Amniotic epithelial cell (primary cell): Measurements from ENCODE around the gene PMM1.
A peak's percentile ranks its signal among the peaks of the same experiment; 100 is the strongest.
"Not testable (repeated sequence)": the region's sequence is repeated elsewhere in the genome, so short reads cannot be mapped to it uniquely, and the experiment has no call there.

Experiments used
- DNase-seq: peaks from one replicate; pipeline ENCODE4 v3.0.0-alpha.2; 2010; ENCODE audit warnings: low read depth

Gene PMM1

GRCh38 chr22:41596776-41597634 lies 7.4 kb upstream of the PMM1 start:
- peak; percentile 56 for DNase-seq

- no peak for DNase-seq
Observed at GRCh38 chr22:41595703-41596102, 6.1 kb upstream of the PMM1 start.

DNA sequence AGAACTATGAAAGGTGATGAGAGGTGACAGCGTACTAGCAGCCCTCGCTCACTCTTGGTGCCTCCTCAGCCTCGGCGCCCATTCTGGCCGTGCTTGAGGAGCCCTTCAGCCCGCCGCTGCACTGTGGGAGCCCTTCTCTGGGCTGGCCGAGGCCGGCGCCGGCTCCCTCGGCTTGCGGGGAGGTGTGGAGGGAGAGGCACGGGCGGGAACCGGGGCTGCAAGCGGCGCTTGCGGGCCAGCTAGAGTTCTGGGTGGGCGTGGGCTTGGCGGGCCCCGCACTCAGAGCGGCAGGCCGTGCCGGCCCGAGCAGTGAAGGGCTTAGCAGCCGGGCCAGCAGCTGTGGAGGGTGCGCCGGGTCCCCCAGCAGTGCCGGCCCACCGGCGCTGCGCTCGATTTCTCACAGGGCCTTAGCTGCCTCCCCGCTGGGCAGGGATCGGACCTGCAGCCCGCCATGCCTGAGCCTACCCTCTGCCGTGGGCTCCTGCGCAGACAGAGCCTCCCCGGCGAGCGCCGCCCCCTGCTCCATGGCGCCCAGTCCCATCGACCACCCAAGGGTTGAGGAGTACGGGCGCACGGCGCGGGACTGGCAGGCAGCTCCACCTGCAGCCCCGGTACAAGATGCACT lies 3.8 kb upstream of the PMM1 start:
- DNase-seq, result not testable (repeated sequence)

DNA sequence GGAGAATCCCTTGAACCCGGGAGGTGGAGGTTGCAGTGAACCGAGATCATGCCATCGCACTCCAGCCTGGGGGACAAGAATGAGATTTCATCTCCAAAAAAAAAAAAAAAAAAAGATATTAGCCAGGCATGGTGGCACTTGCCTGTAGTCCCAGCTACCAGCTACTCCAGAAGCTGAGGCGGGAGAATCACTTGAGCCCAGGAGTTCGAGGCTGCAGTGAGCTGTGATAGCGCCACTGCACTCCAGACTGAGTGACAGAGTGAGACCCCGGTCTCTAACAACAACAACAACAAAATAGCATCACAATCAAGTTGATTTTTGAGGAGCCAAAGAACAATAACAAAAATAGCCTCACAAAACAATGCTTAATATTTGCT lies 2.3 kb downstream of the PMM1 start:
- no peak for DNase-seq

DNA sequence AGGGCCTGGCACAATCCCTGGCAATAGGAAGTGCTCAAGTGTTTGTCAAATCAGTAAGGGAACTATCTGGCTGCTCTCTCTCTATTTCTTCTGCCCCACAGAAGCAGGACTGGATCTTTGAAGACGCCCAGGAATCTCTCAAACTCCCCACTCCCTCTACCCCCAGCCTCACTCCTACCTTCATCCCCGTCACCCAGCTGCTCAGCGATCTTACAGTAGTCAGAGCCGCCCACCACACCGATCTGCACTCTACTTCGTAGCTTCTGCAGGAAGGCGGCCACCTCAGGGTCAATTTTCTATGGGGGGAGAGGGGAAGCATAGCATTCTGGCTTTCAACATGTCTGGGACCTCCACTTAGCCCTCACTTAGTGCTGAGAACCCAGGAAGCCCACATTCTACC lies 3.7 kb downstream of the PMM1 start:
- no peak for DNase-seq

DNA sequence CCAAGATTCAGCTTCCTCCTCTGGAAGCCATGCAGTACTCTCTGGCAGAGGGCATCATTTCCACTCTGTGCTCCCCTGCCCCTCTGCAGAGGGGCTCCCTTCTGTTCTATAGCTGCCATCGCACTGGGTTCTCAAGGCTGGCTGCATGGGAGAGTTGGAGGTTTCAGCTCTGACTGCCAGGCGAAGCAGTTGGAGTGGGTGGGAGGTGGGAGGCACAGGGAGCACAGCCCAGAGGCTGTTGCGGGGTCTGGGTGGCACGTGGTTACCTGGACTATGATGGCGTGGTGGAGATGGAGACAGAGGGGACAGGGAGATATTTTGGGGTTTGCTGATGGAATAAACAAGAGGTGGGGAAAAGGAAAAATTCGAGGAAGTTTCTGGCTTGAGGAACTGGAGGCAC lies 4.8 kb downstream of the PMM1 start:
- DNase-seq, result no peak

DNA sequence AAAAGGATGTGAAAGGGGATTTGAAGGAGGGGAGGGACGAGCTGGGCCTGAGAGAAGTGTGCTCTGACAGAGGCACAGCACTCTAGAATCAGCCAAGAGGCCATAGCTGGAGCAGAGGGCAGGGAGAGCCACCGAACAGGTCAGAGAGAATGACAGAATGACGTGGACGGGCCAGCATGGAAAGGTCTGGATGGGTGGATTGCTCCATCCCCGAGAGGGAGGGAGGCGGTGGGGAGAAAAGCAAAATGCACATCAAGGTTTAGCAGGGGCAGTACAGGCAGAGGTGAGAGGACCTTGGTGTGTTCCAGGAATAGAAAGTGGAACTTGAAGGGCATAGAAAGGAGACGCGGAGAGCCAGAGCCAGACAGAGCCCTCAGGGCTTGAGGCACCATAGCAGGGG lies 6.9 kb downstream of the PMM1 start:
- DNase-seq, result no peak

DNA sequence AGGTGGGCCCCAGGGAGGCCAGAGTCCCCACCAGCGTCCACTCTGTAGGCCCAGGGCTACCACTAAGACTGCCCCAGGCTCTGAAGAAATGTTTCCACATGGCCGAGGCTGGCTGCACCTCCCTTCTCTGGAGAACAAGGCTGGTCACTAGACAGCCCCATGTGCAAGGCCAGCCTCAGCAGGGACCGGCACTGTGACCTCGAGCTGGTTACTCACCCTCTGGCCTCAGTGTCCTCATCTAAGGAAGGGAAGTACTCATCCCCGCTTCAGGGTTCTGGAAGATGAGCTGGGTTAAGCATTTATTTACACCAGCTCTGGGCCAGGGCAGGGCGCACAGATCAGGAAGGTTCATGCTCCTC lies 9.7 kb downstream of the PMM1 start:
- no peak for DNase-seq

GRCh38 chr22:41579297-41579996 lies 10.2 kb downstream of the PMM1 start:
- no peak for DNase-seq

GRCh38 chr22:41578818-41579217 lies 10.8 kb downstream of the PMM1 start:
- DNase-seq, result no peak

DNA sequence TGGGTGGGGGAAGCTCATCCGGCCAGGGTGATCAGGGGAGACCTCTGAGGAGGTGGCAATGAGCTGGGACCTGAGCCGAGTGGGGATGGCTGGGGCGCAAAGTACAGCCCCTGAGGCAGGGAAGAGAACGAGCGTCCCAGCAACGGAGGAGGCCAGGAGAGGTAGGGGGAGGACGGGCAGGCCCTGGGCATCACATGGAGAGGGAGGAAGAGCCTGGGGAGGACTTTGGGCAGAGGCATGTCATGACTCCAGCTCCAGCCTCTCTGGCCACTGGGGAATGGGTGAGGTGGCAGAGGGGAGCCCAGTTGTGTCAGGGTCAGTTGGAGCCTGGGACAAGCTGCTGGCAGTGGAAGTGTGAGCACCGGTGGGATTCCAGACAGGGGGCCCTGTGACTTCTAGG lies 11.5 kb downstream of the PMM1 start:
- DNase-seq, result no peak

DNA sequence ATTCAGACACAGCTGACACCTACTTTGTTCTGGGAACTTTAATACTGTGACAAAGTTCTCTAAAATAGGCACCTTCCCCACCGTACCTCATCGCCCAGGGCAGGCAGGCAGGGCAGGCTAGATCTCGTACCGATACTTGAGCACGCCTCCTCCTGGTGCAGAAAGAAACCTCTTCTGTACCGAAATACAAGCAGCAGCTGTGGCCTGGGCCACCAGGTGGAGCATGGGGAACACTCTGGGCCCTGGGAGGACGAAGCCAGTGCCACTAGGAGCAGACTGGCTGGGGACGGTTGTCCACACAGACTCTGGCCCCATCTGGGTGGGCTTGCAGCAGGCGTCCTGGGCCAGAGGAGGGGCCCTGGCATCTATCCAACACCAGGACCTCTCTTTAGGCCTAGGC lies 12.8 kb downstream of the PMM1 start:
- peak; percentile 33 for DNase-seq

DNA sequence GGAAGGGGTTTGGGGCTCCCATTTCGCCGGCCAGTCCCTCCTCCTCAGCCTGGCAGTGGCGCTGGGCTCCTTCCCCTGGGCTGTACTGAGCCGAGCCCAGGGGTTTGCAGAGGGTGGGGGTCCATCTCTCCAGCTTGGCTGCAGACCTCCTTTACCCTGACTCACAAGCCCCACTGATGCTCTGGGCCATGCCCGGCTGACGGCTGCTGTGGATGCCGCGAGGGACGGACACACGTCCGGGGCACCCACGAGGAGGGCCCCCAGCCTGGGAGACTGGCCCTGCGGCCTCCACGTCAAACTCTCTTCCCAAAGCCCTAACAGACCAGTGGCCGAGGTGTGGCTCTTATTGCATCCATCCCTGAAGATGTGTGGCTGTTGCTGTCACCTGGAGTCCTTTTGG lies 14.1 kb downstream of the PMM1 start:
- no peak for DNase-seq

- DNase-seq, result no peak
Observed at GRCh38 chr22:41574847-41575381, 14.7 kb downstream of the PMM1 start.

DNA sequence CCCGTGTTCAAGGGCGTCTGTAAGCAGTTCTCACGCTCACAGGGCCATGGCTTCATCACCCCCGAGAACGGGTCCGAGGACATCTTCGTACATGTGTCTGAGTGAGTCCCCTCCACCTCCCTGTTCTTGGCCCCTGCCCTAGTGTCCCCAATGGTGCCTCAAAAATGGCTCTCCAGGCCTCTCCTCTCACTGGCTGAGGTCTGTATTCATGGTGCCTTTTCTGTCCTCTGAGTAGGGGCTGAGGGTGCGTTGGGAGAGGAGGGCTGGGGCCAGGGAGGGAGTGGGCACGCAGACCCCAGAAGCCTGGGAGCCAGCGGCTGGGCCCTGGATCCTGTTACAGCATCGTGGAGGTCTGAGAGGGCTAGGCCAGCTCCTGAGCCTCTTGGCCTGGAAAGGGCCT lies 16.0 kb downstream of the PMM1 start:
- no peak for DNase-seq

GRCh38 chr22:41572305-41572704 lies 17.3 kb downstream of the PMM1 start:
- not testable (repeated sequence) for DNase-seq

DNA sequence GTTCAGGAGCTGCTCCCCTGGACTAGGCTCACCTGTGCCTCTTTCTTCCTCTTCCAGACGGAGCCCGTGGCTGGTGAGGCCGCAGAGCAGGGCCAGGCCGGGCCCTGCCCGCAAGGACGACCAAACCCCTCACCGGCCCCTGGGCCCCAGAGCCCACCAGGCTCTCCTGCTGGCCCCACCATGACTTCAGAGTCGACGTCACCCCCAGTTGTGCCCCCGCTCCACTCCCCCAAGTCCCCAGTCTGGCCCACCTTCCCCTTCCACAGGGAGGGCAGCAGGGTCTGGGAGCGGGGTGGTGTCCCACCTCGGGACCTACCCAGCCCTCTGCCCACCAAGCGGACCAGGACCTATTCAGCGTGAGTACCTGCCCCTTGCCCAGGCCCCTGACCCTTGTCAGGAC lies 17.9 kb downstream of the PMM1 start:
- DNase-seq, result no peak

DNA sequence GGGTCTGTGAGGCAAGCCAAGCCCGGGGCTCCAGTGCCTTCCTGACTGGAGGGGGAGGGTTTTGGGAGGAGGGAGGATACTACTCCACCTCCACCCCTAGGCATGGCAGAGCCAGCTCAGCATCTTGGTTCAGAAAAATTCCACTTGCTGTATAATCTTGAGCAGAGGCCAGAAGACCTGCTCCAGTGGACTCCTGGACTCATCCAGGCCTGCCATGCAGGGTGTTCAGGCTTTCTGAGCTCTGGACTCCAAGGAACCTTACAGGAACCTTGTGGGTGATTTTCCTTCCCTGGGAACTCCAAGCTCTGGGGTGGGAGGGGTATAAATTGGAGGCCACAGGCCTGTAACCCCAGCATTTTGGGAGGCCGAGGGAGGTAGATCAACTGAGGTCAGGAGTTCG lies 19.4 kb downstream of the PMM1 start:
- DNase-seq, result no peak

- DNase-seq, result no peak
Observed at GRCh38 chr22:41568811-41569210, 20.8 kb downstream of the PMM1 start.

DNA sequence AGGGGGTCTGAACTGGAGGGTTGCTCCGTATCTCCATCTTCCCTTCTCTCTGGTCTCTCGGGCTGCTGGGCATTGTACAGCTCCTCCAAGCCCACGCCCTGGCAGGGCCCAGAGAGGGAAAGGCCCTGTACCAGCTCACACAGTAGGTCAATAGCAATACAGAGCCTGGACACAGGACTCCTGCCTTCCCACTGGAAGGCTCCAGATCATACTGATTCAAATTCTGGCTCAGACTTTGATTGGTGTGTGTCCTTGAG lies 22.2 kb downstream of the PMM1 start:
- no peak for DNase-seq

DNA sequence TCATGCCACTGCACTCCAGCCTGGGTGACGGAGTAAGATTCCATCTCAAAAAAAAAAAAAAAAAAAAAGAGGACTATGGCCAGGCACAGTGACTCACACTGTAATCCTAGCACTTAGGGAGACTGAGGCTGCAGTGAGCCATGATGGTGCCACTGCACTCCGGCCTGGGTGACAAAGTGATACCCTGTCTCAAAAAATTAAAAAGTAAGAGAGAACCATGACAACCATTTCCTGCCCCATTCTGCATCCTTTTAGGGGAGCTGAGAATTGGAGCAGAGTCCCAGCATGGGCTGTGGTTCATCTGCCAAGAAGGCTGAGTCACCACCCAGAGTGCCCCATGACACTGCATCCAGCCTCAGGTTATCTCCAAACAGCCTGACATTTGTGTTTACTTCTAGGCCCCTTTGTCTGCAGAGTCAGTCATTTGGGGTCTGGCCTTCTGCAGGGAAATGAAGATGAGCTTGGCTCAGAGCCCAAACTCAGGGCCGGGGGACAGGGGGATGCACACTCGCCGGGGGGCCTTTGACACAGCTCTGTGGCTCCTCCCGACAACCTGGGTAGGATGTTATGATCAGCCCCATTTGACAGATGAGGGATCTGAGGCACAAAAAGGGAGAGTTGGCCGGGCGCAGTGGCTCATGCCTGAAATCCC lies 24.1 kb downstream of the PMM1 start:
- DNase-seq, result peak; percentile 84

DNA sequence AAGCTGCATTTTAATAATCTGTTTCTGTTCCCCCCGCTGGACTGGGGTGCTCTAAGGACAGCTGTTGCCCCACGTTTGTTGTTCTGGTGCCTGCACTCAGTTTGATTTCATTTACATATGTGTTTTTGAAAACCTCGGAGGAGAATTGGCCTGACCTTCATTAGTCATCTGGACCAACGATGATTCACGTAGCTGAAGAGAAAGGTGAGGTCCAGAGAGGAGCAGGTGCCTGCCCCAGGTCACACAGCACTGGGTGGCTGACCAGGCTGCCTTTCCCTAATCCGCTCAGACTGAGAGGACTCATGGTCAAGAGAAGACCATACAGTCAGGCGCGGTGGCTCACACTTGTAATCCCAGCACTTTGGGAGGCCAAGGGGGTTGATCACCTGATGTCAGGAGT lies 25.1 kb downstream of the PMM1 start:
- peak; percentile 61 for DNase-seq
